Mesenchymal stem cell (in vitro differentiated cells and primary cell): ENCODE data around the gene NAP1L4.
A peak's percentile ranks its signal among the peaks of the same experiment; 100 is the strongest.

Experiments
- DNase-seq: peaks from one replicate; pipeline ENCODE4 v3.0.0-alpha.2; 2013
- H2AFZ ChIP-seq: one replicate; pipeline ENCODE4 v1.6.1; 2013; ENCODE audit warnings: low read depth, mild to moderate bottlenecking, control low read depth, inconsistent platforms, low read length, moderate library complexity
- H2AK5ac ChIP-seq: 2 replicates; pipeline ENCODE4 v1.6.1; 2013; ENCODE audit warnings: low read length, moderate library complexity, mild to moderate bottlenecking, inconsistent platforms; ENCODE audit not compliant: severe bottlenecking
- H2BK120ac ChIP-seq: one replicate; pipeline ENCODE4 v1.6.1; 2013; ENCODE audit warnings: low read depth, mild to moderate bottlenecking, inconsistent platforms, low read length, moderate library complexity
- H2BK12ac ChIP-seq, 2 experiments: one replicate each; pipeline ENCODE4 v1.6.1; 2013; ENCODE audit warnings: inconsistent platforms in 2 of 2, low read length in 2 of 2, mild to moderate bottlenecking in 2 of 2, moderate library complexity in 2 of 2, control low read depth in 1 of 2
- H2BK15ac ChIP-seq: one replicate; pipeline ENCODE4 v1.6.1; 2013; ENCODE audit warnings: mild to moderate bottlenecking, low read depth, inconsistent platforms; ENCODE audit not compliant: poor library complexity, severe bottlenecking
- H2BK5ac ChIP-seq: 2 replicates; pipeline ENCODE4 v1.6.1; 2013; ENCODE audit warnings: low read depth, mild to moderate bottlenecking, low read length, control low read depth, inconsistent platforms; ENCODE audit not compliant: poor library complexity, severe bottlenecking
- H3K14ac ChIP-seq, 2 experiments: one replicate each; pipeline ENCODE4 v1.6.1; 2013; ENCODE audit warnings: inconsistent platforms in 2 of 2, low read length in 2 of 2, control low read depth in 1 of 2, mild to moderate bottlenecking in 1 of 2, moderate library complexity in 1 of 2
- H3K18ac ChIP-seq, 2 experiments: one replicate each; pipeline ENCODE4 v1.6.1; 2013; ENCODE audit warnings: inconsistent platforms in 2 of 2, low read length in 2 of 2, control low read depth in 1 of 2, low read depth in 1 of 2, mild to moderate bottlenecking in 1 of 2
- H3K23ac ChIP-seq, 2 experiments: one replicate each; pipeline ENCODE4 v1.6.1; 2013; ENCODE audit warnings: inconsistent platforms in 2 of 2, low read length in 2 of 2, mild to moderate bottlenecking in 2 of 2, moderate library complexity in 2 of 2, control low read depth in 1 of 2
- H3K27ac ChIP-seq: 2 replicates; pipeline ENCODE4 v1.5.1; 2013; ENCODE audit warnings: mild to moderate bottlenecking, moderate library complexity, low read length, control low read depth, inconsistent platforms; ENCODE audit not compliant: poor library complexity, severe bottlenecking
- H3K27me3 ChIP-seq, 2 experiments: 2 replicates each; pipeline versions ENCODE4 v1.6.1 to v1.7.0; 2013; ENCODE audit warnings: low read length in 2 of 2, mild to moderate bottlenecking in 2 of 2, moderate library complexity in 2 of 2, control low read depth in 1 of 2, inconsistent platforms in 1 of 2; ENCODE audit not compliant: control insufficient read depth in 1 of 2, insufficient read depth in 1 of 2
- H3K36me3 ChIP-seq, 2 experiments: 2 replicates each; pipeline versions ENCODE4 v1.6.1 to v1.7.0; 2013; ENCODE audit warnings: low read length in 2 of 2, control low read depth in 1 of 2, inconsistent platforms in 1 of 2, low read depth in 1 of 2, mild to moderate bottlenecking in 1 of 2; ENCODE audit not compliant: insufficient read depth in 2 of 2, control insufficient read depth in 1 of 2
- H3K4ac ChIP-seq, 2 experiments: one replicate each; pipeline ENCODE4 v1.6.1; 2013; ENCODE audit warnings: inconsistent platforms in 2 of 2, low read length in 2 of 2, mild to moderate bottlenecking in 2 of 2, moderate library complexity in 2 of 2, control low read depth in 1 of 2, low read depth in 1 of 2
- H3K4me1 ChIP-seq: 2 replicates; pipeline ENCODE4 v1.6.1; 2013; ENCODE audit warnings: low read depth, low read length, control low read depth; ENCODE audit not compliant: control insufficient read depth, insufficient read depth
- H3K4me2 ChIP-seq: 2 replicates; pipeline ENCODE4 v1.6.1; 2013; ENCODE audit warnings: low read length, mild to moderate bottlenecking, inconsistent platforms; ENCODE audit not compliant: poor library complexity, severe bottlenecking
- H3K4me3 ChIP-seq, 2 experiments: 2 replicates each; pipeline versions ENCODE4 v1.5.1 to v1.7.0; 2013; ENCODE audit warnings: low read length in 2 of 2, mild to moderate bottlenecking in 2 of 2, control low read depth in 1 of 2, low read depth in 1 of 2; ENCODE audit not compliant: insufficient read depth in 1 of 2
- H3K79me1 ChIP-seq: replicated peaks from 2 replicates; pipeline ENCODE4 v1.6.1; 2013; ENCODE audit warnings: mild to moderate bottlenecking, control low read depth, low read length, inconsistent platforms; ENCODE audit not compliant: poor library complexity, severe bottlenecking
- H3K9ac ChIP-seq: 2 replicates; pipeline ENCODE4 v1.7.0; 2013; ENCODE audit warnings: mild to moderate bottlenecking, low read length, moderate library complexity
- H3K9me3 ChIP-seq: 2 replicates; pipeline ENCODE4 v1.7.0; 2013; ENCODE audit warnings: mild to moderate bottlenecking, low read length; ENCODE audit not compliant: control insufficient read depth
- H4K8ac ChIP-seq: one replicate; pipeline ENCODE4 v1.6.1; 2013; ENCODE audit warnings: inconsistent platforms, mild to moderate bottlenecking, low read length, moderate library complexity
- H4K91ac ChIP-seq: one replicate; pipeline ENCODE4 v1.6.1; 2013; ENCODE audit warnings: mild to moderate bottlenecking, low read length, inconsistent platforms
- WGBS: methylation state at CpG from one replicate; pipeline ENCODE4 v1.1.7; 2013; ENCODE audit warnings: mixed read lengths; 5-methylcytosine and 5-hydroxymethylcytosine counted together

Gene NAP1L4

DNA sequence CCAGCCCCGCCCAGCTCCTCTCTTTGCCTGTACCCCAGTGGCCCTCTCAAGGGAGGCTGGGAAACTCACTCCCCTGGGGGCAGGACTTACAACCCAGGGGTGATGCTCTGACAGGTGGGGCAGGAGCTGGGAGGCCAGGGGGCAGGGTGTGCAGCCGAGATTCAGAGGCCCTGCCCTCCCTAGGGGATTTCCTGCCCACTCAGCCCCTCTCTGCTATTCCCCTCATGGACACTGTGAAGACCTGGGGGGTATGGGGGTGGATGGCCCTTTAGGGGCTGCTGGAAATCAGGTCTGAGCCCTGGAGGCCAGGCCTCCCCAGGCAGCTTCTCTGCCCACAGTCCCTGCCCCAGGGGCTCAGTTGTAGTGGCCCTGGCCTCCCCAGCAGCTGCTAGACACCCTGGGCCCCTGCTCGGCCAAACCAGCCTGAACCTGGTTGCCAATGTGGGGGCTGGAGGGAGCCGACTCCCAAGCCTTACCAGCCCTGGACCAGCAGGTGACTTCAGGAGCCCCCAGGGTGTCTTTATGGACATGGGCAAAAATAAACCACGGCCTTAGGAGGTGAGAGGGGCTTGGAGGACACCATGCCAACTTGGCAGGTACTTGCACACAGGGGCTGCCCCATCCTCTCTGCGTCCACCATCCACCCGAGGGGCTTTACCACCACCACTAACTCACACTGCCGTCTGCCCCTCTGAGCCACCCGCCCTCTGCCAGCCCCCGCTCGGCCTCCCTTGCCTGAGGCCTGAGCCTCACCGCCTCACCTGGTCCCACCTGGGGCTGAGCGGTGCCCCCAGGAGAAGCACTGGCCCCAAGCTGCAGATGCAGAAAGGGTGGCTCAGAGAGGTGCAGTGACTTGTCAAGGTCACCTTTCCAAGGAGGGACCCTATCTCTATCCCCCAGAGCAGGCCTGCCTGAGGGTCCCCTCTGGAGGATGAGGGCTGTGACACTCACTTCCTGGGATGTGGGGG lies 60.1 kb downstream of the NAP1L4 start:
- Histone ChIP-seq H2AK5ac (peak overlapping the region; percentile 26), H3K9ac (no peak overlapping the region), H2BK12ac (peak overlapping the region in 1 of 2 experiments; percentile 64), H3K4ac (peak overlapping the region; percentile 68 to 69), H4K8ac (no peak overlapping the region), H4K91ac (peak overlapping the region; percentile 19), H3K4me3 (no peak overlapping the region), H3K4me1 (peaks cover 46% of the 10 kb centered on the region), H3K18ac (peak overlapping the region in 1 of 2 experiments; percentile 54), H3K9me3 (no peaks in the 10 kb centered on the region), H3K36me3 (peaks cover 0 to 3% of the 10 kb centered on the region in 2 experiments), H3K79me1 (no peaks in the 10 kb centered on the region), H2BK120ac (no peak overlapping the region), H3K27ac (no peak overlapping the region), H2AFZ (no peak overlapping the region), H3K23ac (no peak overlapping the region), H3K27me3 (no peaks in the 10 kb centered on the region), H3K14ac (peak overlapping the region in 1 of 2 experiments; percentile 35), H2BK15ac (peak overlapping the region; percentile 15), H2BK5ac (no peak overlapping the region), H3K4me2 (no peak overlapping the region)
- WGBS: 96% methylated on average over 11 of the region's 13 CpGs
- no peak for DNase-seq

DNA sequence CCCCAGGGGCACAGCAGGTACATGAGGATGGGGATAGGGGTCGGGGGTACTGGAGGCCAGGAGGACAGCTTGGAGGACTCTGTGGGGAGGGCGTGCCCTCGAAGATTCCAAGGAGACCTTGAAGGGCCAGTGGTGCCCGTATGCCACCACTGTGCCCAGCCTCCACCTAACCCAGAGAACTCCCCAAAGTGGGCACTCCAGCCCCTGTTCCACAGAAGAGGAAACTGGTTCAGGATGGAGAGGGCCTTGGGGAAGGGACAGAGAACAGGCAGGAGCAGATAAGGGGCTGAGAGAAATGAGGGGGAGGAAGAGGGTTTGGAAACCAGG lies 60.7 kb downstream of the NAP1L4 start:
- Histone ChIP-seq H2AFZ (no peak overlapping the region), H3K9ac (no peak overlapping the region), H2BK12ac (peak overlapping the region in 1 of 2 experiments; percentile 27), H2BK120ac (no peak overlapping the region), H4K8ac (no peak overlapping the region), H3K4me3 (no peak overlapping the region), H3K4ac (no peak overlapping the region), H3K4me1 (peaks cover 53% of the 10 kb centered on the region), H2BK15ac (no peak overlapping the region), H4K91ac (no peak overlapping the region), H3K9me3 (no peaks in the 10 kb centered on the region), H3K27ac (no peak overlapping the region), H3K27me3 (no peaks in the 10 kb centered on the region), H2AK5ac (no peak overlapping the region), H3K4me2 (no peak overlapping the region), H3K14ac (no peak overlapping the region), H3K23ac (no peak overlapping the region), H3K18ac (no peak overlapping the region), H2BK5ac (no peak overlapping the region), H3K79me1 (peaks cover under 1% of the 10 kb centered on the region), H3K36me3 (peaks cover 0 to 3% of the 10 kb centered on the region in 2 experiments)
- 67% methylated on average over 1 of the region's 4 CpGs for WGBS
- DNase-seq: no peak

DNA sequence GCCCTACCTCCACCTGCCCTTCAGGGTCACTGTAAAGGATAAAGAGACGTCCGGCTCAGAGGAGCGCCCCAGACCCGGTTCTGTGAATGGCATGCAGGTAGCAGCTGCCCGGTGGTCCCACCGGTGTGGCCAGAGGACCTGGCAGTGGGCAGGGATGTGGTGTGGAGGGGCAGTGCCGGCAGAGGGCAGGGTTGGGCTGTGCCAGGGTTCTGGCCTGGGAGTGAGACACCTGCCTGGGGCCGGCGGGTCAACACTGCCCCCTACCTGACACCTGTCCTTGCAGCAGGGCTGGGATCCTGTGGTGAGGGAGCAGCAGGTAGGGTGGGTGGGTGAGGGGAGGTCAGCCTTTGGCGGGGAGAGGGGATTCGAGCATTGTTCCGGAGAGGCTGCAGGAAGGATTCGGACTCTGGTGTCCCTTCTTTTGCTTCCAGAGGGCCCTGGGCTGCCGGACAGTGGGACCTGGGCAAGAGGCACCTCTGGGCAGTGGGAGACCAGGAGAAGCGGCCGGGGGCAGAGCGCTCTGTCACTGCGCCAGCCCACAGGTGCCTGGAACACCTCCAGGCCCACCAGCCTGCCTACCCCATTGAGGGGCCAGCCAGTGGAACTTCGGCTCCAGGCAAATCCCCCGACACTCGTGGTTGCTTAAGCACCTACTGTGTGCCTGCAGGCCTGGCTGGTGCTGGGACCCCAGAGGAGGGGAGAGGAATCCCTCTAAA lies 61.3 kb downstream of the NAP1L4 start:
- Histone ChIP-seq H4K8ac (peak overlapping the region; percentile 52), H4K91ac (peak overlapping the region; percentile 4), H3K4me3 (peak overlapping the region; percentile 48 to 78), H3K18ac (peak overlapping the region; percentile 25 to 87), H2AK5ac (peak overlapping the region; percentile 37), H2AFZ (no peak overlapping the region), H2BK5ac (no peak overlapping the region), H3K9me3 (no peaks in the 10 kb centered on the region), H3K27ac (peak overlapping the region; percentile 55), H3K36me3 (peaks cover 0 to 3% of the 10 kb centered on the region in 2 experiments), H3K4ac (peak overlapping the region in 1 of 2 experiments; percentile 3), H3K4me2 (peak overlapping the region; percentile 58), H3K9ac (peak overlapping the region; percentile 87), H2BK120ac (peak overlapping the region; percentile 9), H3K79me1 (peaks cover 2% of the 10 kb centered on the region), H2BK15ac (no peak overlapping the region), H3K14ac (no peak overlapping the region), H3K27me3 (no peaks in the 10 kb centered on the region), H3K4me1 (peaks cover 55% of the 10 kb centered on the region), H2BK12ac (peak overlapping the region; percentile 27 to 46), H3K23ac (no peak overlapping the region)
- DNase-seq: peak; percentile 54
- 48% methylated on average over 21 of the region's 21 CpGs for WGBS
